GM19452 (cell line): ENCODE measurements around the gene GCLC.

Experiments used
- ATAC-seq: cut with Tn5 transposase; IDR thresholded peaks from one replicate; pipeline ENCODE4 v1.9.1; 2021; ENCODE audit not compliant: unreplicated experiment

GCLC gene

DNA sequence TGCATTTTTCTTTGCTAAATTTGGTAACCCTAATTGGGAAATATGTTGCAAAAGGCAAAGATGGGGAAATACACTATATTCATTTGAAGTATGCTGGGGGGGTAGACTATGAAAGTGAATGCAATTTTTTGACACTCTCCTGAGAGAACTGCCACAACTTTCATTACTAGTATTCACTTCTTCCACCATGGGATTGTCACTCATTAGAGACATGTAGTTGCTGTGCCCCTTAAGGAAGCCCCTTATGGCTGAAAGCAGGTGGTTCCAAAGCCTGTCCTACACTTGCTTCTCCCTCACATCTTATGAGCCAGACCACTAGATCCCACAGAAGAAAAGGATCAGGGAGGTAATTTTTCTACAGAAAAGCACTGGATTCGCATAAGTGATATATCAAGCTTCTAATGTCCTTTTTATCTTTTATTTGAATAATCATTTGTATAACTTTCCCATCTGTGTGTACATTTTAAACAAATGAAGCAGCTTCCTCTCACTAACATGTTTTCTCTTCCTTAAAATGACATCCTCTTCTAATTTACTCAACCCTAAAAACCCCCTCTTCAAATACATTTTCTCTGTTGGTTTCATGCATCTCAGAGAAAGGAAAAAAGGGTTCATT lies 83.8 kb downstream of the GCLC start:
- peak; percentile 61 for ATAC-seq

DNA sequence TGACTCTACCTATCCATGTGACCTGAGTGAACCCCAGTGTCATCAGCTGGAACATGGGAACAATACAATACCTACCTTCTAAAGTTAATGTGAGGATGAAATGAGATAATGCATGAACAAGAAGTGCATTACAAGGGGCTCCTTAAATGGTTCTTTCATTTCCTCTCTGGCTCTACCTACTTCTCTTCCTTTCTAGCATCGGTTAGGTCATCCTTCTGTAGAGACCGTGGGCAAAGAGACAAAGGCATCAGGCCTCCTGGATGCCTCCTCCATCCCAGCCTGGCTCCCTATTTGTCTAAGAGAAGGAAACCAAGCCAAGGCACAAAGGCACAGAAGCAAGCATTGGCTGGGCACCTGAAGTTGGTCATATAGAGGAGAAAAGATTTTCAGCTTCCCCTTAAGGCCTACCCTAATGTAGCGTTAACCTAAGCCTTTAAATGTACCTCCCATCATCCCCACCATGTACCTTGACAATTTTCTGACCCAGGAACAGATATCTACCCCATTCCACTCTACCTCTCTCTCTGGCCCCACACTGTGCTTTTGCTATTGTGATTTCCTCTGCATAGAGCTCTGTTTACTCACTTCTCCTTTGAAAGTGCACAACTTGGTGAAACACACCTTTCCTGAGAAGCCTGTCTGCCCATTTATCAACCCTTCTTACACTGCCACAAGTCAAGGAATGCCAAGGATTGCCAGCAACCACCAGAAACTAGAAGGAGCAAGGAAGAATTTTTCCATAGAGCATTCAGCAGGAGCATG lies 86.6 kb downstream of the GCLC start:
- ATAC-seq: no peak

DNA sequence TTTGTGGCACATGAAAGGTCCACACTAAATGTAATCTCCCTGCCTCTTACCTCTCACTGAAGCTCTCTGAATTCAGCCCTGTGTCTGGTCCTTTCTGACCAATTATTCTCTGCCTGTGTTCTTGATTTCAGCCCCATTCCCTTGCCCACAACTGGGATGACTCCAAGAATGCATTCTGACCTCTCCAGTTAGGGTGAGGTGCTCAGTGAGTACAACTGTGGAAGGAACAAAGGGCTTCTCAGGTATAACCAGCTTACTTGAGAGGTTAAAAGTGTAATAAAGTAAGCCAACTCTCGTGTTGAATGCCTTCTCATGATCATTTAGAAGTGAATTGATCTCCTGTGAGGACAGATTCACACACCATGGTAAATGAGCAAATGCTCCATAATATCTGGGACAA lies 88.1 kb downstream of the GCLC start:
- ATAC-seq: no peak

DNA sequence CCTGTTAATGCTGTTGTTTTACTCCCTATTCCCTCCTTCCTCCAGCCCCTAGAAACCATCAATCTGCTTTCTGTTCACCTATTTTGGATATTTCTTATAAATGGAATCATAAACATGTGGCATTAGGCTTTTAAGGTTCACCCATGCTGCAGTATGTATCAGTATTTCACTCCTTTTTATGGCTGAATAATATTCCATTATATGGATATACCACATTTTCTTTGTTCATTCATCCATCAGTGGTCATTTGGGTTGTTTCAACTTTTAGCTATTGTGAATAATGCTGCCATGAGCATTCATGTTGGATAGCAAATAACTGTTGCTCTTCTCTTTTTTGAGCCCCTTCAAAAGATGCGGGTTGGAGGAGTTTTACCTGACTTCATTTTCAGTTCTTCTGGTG lies 89.2 kb downstream of the GCLC start:
- no peak for ATAC-seq

DNA sequence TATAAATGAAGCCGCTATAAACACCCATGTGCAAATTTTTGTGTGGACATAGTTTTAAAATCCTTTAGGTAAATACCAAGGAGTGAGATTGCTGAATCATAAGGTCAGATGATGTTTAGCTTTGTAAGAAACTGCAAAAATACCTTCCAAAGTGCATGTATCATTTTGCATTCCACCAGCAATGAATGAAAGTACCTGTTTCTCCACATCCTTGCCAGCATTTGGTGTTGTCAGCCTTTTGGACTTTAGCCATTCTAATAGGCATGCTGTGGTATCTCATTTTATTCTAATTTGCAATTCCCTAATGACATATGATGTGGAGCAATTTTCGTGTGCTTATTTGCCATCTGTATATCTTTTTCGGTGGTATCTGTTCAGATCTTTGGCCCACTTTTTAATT lies 93.7 kb downstream of the GCLC start:
- ATAC-seq: no peak

DNA sequence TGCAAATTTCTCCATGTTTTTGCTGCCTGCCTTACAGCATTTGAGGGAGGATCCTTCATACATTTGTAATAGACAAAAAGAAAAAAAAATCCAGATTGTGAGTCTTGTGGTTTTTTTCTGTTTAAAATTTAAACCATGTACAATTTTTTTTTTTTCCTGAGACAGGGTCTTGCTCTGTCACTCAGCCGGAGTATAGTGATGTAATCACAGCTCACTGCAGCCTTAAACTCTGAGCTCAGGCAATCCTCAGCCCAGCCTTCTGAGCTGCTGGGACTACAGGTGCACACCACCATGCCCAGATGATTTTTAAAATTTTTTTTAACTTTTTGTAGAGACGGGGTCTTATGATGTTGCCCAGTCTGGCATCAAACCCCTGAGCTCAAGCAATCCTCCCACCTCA lies 97.0 kb downstream of the GCLC start:
- no peak for ATAC-seq
